GM18858 (cell line): ENCODE data around the gene CRACR2B.

ENCODE experiments used
- ATAC-seq: cut with Tn5 transposase; IDR thresholded peaks from one replicate; pipeline ENCODE4 v1.9.1; 2021; ENCODE audit not compliant: unreplicated experiment

Gene CRACR2B

DNA sequence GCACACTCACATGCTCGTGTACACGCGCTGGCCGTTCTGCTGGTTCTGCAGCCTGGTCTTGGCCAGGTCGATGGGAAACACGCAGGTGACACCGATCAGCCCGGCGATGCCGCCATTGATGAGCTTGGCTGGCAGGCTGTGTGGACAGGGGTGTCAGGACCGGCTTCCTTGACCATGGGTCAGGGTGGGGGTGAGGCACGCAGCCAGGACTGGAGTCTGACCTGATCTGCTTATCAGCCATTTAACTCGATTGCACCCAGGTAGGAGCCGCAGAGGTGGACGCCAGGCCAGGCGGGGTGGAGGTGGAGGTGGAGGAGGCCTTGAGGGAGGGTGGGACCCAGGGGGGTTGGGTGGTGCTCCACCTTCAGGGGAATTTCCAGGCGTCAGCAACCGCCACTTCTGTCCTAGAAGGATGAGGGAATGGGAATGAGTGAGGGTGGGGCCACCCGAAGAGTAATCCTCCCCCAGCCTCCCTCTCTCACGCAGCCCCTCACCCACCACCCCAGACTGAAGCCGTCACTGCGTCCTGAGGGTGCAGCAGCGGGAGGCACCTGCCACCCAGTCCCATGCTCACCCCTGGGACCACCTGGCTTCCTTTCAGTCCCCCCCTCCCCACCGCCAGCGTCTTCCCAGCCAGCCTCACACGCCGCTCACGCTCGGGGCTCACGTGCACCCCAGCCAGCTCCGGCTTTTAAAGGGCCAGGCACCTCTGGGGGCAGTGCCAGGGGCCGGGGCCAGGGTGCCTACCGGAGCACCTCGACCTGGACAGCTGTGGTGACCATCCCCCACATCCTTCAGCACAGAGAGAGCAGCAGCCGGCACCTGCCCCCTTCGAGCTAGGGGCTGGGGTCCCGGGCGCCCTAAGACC is 32.7 kb upstream of the CRACR2B start:
- no peak for ATAC-seq

DNA sequence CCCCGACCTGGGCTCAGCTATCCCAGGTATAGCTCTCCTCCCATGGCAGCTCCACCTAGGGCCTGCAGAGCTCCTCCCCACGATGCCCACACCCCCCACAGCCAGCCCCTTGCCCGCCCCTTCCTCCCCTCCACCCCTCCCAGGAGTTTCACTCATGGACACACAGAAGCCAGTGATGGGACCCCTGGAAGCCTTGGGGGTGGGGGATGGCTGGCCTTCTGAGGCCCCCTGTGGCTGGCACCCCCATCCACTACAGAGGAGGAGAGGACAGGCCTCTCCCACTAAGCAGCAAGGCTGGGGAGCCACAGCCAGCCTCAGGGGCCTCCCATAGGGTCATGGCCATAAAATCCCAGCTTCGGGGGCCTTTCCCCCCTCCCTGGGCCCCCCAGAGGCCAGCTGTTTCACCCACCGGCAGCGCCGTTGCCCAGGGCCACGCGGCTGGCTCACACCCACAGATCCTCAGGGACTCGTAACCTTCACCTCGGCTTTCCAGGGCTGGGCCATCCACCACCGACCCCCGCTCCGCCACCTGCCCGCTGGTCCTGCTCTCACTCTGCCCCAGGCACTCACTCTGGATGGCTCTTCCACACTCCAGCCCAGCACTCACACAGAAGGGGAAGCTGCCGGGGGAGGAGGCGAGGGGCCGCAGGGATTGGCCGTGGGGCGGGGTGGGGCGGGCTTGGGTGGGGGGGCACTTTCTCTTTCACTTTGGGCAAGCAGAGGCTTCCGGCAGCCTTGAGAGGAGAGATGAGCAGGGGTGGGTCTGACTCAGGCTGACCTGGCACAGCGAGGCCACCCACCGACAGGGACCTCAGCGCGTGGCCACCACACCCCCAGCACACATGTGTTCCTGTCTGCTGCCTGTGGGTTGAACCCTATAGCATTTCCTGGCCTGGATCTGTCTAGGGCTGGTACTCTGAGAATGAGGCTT is 31.8 kb upstream of the CRACR2B start:
- no peak for ATAC-seq

DNA sequence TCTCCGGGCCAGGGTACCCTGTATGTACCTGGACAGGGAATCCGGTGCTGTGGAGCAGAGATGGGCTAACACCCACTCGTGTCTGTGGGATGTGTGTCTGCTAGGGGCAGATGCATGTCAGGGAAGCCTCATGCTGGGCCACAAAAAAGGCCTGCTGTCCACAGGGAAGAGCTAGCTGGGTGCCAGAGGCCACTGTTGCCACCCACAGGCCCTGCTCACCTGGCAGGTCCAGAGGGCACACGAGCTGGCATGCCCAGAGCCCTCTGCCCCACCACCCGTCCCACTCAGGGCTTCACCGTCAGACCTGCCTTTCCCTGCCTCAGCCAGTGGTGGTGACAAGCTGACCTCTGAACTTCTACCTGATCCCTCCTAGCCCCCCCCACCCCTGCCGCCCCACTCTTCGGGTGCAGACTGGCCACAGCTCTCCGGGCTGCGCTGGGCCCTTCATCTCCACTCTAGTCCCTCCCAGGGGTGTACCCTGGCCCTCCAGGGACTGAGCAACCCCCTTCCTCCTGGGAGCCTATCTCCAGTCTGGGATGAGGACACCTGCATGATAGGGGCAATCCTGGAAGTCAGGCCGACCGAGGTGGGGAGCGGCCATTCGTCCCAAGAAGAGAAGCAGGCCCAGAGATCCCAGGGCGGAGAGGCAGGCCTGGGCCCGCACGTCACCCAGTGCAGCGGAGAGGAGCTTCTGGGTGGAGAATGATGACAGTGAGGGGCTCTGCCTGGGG is 31.0 kb upstream of the CRACR2B start:
- no peak for ATAC-seq

DNA sequence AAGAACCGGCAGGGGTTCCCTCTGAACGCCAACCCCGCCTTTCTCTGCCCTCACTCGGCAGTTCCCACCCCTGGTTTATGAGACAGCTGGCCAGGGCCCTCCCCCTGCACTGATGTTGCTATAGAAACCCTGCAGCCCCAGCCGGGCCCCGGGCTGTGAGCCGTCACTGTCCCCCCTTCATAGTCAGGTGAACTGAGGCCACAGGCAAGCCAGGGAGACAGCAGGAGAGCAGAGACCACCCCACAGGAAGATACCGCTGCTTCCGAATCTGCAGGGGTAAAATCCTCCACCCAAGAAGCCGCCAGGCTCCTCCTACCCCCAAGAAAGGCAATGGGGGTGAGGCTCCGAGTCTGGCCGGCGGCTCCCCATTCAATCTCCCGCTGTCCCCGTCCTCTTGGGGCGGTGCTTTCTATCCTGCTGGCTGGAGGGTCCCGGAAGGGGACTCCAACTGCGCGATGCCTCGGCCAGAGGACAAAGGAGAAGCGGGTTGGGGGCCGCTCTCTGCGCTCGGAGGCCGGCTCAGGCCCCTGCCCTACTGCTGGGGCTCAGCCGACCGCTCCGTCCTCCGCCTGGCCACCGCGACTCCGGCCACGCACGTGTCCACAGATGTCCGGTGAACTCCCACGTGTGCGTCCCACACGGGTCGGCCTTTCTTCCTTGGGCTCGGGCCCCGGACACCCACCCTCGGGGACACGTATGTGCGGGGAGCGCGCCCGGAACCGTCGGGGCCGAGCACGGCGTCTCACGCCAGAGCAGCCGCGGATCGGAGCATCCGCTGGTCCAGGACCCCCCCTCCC is 30.2 kb upstream of the CRACR2B start:
- ATAC-seq: peak; percentile 22

DNA sequence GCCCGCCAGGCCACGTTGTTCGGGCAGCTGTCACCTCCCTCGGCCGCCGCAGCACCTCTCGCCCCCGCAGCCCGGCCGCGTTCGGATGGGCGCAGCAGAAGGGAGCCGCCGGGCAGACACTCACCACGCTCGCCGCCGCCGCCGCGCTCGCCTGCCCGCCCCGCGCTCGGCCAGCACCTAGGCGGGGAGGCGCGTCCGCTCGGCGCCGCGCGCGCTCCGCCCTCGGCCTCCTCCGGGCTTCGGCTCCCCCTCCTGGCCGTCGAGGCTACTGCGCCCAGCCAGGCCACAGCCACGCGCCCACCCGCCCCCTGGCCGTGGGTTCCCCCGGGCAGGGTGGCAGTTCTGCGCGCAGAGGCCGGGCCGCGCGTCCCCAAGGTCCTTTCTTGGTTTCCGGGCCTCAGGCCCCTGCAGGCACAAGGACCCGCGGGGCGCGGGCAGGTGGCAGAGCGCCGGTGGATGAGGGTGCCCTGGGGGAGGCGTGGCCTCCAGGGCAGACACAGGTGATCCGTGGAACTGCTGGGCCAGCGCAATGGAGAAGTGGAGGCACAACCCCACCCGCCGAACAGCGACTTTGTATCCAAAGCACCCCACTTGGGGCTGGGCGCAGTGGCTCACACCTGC is 29.5 kb upstream of the CRACR2B start, which contains the start of gene SLC25A22:
Gene SLC25A22, minus strand, starts transcription at position 189 of the 621 bp plus-strand sequence. CDS start 3,275 bp downstream, outside the sequence.
- ATAC-seq: peak; percentile 45

DNA sequence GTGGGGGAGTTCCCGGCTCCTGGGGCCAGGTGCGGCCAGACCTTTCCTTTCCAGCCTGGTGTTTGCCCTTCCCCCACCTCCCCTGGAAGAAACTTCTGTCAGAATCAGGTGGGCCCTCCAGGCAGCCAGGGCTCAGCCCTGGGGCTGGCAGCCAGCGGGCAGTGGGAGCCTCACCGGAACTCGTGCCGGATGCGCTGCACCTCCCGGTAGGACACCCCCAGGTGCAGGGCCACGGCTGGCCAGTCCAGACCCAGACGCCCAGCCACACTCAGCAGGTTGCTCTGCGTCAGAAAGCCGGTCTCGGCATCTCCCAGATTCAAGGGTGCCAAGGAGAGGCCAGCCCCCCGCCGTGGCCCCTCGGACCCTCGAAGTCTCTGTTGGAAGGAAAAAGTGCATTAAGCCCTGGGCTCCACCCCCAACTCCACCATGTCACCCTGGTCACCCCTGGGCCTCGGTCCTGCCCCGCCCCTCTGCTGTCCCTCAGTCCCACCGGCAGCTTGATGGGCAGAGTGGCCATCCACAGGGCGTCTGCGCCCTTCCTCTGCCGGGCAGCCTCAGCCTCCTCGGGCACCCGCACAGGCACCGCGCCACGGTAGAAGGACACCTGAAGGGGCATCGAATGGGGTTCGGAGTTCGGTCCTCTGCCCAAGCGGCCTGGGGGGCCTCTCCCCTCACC is 27.9 kb upstream of the CRACR2B start:
- ATAC-seq: no peak

DNA sequence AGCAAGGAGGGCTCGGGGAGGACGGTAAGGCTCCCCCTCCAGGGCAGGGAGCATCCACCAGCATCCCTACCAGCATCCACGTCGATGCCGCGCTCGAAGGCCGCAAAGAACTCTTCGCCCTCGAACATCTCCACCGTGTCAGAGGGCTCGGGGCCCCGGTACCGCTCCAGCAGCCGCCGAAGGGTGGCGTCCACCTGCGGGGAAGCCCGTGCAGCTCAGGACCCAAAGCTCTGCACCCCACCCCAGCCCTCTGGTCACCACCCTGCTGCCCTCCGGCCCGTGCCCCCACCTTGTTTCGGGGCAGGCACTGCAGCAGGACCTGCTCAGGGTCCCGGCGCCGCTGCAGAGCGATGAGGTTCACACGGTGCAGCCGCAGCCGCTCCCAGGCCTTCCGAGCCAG is 27.2 kb upstream of the CRACR2B start:
- no peak for ATAC-seq

DNA sequence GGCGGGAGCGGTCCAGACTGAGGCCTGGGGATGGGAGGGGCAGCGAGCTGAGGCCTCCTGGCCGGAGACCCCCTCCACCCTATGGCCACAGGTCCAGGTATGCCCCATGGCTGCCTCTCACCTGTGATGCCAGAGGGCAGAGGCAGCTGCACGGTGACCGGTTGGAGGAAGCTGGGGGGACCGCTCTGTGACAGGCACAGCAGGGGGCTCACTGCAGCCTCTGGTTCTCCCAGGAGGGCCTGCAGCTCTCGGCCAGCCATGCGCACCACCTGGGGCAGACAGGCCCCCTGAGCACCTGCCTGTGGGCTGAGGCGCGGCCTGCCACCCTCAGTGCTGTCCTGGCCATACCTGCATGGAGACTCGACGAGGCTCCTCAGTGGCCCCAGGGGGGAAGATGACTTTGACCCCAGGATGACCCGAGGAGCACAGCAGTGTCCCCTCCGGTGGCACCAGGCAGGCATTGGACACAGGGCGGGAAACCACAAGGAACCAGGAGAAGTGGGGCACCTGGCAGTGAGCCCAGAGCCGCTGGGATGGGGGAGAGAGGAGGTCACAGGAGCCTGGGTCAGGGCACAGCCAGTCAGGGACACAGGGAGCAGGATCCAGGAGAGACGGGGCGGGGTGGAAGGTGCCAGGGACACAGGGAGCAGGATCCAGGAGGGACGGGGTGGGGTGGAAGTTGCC is 26.5 kb upstream of the CRACR2B start:
- no peak for ATAC-seq

DNA sequence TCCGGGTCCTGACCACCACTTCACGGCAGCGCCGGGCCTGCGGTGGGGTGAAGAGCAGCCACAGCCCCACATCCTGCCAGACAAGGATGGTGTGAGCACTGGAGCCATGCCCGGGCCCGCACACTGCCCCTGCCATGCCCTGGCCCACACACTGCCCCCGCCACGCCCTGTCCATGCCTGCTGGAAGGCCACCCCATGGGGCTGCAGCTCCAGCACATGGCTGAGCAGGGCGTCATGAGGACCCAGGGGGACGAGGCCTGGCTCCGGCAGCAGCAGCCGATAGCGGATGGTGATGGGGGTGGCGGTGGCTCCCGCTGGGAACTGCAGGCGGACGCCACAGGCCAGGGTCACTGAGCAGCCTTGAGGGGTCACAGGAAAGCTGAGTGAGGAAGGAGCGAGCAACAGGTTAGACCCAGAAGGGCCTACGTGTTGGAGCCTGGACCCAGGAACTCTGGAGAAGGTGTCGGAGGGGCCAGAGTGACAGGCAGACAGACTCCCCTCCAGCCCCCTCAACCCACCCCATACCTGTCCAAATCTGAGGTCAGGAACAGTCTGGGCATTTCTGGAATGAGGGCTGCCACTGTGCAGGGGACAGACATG is 25.6 kb upstream of the CRACR2B start:
- no peak for ATAC-seq

DNA sequence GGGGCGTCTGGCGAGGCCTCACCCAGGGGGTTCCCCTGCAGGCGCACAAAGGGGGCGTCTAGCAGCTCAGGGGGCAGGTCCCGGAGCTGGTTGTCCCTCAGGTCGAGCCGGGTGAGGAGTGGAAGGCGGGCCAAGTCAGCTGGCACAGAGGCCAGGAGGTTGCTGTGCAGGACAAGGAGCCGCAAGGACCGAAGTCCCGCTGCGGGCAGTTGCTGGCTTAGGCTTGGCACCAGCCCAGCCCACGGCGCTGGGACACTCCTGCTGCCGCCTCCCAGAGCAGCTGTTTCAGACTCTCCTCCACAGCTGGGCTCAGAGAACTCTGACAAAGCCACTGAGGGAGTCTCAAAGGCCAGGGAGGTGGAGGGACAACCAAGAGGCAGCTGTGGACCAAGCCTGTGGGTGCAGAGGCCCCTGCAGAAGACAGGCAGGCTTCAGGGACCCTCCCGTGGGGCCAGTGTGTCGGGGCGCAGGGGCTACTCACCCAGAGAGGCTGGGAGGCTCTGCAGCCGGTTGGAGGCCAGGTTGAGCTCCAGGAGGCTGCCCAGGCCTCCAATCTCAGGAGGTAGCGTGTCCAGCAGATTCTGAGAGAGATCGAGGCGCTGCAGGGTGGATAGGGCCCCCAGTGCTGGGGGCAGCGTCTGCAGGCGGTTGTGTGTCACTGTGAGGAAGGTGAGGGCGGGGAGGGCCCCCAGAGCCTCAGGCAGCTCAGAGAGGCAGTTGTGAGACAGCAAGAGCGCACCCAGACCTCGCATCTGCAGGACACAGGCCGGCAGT is 24.8 kb upstream of the CRACR2B start:
- ATAC-seq: no peak

DNA sequence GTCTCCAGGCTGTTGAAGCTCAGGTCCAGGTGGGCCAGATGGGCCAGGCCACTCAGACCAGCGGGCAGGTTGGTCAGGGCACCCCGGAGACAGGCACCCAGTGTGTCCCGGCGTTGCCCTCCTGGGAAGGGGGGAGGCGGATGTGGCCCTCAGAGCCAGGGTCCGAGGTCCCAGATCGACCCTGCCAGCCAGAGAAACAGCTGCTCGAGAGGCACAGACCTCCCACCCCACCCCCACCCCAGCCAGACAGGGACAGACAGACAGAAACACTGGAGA is 24.3 kb upstream of the CRACR2B start:
- ATAC-seq: no peak

DNA sequence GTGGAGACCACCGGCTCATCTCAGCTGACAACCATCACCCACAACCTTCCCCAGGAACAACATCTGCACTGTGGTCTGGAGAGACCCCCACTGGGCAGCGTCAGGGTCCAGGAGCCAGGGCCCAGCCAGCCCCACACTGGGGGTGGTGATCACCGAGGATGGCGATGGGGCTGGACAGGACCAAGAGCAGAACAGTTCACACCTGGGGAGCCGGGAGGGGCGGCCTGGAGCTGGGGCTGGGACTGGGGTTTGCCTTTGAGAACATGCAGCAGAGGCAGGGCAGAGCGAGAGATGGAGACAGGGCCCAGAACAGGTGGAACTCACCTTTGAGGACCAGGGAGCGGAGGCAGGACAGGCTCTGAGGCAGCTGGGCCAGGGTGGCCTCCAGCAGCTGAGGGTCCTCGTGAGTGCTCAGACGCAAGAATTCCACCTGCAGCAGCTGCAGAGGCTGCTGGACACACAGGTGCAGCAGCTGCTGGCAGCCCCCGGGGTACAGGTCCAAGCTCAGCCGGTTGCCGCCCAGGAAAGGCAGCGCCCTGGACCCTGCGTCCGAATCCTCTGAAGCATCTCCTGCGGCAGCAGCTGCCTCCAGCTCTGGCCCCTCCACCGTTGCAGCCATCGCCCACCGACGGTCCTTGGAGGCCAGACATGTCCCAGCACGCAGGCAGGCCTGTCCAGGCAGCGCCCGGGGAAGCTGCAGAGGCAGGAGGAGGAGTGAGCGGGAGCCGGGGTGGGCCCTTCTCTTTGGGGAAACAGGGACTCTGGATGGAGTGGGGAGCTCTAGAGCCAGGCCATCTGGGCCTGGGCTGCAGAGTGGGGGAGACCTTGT is 23.7 kb upstream of the CRACR2B start:
- no peak for ATAC-seq

DNA sequence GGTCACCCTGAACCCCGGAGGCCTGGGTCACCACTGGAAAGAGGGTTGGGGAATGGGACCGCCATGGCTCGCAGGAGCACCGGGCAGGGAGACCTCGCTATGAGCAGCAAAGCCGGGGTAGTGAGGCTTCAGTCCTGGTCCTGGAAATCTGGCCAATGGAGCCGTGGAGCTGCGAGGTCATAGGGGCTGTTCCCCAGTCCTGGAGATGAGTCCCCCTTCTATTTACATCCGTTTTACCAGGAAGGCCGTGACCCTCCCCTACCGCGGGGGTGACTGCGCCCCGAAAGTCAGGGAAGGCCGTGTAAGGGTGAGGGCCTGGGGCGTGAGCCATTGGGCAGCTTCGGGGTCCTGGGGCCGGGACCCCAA is 23.1 kb upstream of the CRACR2B start:
- no peak for ATAC-seq

DNA sequence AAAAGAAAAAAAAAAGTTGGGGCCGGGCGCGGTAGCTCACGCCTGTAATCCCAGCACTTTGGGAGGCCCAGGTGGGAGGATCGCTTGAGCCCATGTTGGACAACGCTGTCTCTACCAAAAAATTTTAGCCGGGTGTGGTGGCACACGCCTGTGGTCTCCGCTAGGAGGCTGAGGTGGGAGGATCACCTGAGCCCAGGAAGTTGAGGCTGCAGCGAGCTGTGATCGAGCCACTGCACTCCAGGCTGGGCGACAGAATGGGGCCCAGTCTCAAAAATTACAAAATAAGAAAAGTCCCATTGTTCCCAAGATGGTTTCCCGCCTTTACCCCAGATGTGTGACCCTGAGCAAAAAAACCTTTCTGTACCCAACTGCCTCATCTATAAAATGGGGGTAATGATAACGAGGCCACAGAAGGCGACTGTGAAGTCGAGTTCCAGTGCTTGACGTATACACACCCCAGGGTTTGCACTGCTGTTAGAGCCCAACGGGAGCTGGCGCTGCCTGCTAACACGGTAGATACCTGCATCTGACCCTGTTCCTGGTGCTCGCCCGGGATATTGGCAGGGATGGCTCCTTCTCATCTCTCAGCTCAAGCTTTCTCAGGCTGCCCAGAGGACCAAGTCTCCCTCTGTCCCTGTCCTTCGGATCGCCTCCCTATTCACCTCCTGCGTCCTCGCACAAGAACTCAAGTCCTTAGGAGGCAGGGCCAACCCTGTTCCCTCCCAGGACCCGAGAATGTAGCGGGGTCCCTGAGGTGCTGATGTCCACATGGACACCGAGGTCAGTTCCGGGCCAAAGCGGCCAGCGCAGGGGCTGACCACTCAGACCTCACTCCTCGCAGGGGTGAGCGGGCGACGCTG is 19.1 kb upstream of the CRACR2B start:
- peak; percentile 6 for ATAC-seq

DNA sequence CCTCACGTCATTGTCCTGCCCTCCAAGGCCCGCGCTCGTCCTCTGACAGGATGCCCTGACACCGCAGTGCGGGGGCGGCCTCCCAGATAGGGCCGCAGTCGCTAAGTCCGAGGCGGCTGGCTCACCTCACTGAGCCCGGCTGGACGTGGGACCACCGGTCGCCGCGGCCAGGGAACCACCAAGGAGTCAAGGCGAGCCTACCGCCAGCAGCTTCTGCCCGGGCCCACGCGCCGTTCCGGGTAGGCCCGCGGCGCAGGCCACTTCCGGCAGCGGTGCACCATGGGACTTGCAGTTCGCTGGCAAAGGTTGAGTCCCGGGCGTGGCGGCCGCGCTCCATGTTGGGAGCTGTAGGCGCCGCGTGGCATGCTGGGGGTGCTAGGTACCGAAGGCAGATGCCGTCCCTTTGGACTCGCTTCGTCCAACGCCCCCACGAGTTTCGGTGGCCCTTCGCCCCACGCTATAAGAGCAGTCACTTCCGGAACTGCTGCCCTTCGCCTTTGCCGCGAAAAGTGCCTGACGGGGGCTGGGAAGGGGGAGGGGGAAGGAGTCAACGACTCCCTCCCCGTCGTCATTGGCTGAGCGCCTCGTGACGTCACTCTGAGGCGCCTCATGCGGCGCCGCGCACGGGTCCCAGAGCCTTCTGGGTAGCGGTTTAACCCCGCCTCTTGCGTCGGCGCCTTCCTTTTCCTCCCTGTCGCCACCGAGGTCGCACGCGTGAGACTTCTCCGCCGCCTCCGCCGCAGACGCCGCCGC is 18.3 kb upstream of the CRACR2B start, which contains the start of gene RPLP2:
Gene RPLP2, plus strand, starts transcription at position 681 of the 753 bp plus-strand sequence. CDS start 268 bp downstream, outside the sequence.
- peak; percentile 53 for ATAC-seq
